B cell (primary cell): ENCODE measurements around the gene PJVK. TPM values are rescaled to one million over a fixed set of nuclear protein-coding genes. Genes with fewer than 3 reads are reported as not detected.

Source experiments
- ATAC-seq: fragments of 200-7000 bp; cut with Tn5 transposase; one replicate; pipeline ENCODE4 v1.10.0; 2021; ENCODE audit warnings: low read depth, mild to moderate bottlenecking, moderate number of reproducible peaks, moderate library complexity
- CTCF ChIA-PET: fragments of 350-600 bp; sonication (Branson Sonifier 250); formaldehyde crosslinking; loops from one replicate; lab custom pipeline; 2021; ENCODE audit warnings: antibody characterized with exemption, inconsistent platforms; lab: Charles Lee
- POLR2A ChIA-PET: fragments of 350-600 bp; sonication (Branson Sonifier 250); formaldehyde crosslinking; loops from one replicate; lab custom pipeline; 2021; ENCODE audit warnings: antibody characterized with exemption; lab: Charles Lee
- DNase-seq: peaks from one replicate; pipeline ENCODE4 v3.0.0; 2013
- H2AFZ ChIP-seq: 2 replicates; pipeline ENCODE4 v1.6.1; 2012; ENCODE audit warnings: mild to moderate bottlenecking, low read depth, low read length; ENCODE audit not compliant: insufficient read depth, poor library complexity, severe bottlenecking
- H3K27ac ChIP-seq, 2 donors: 1 replicate in 1 of 2; 2 replicates in 1 of 2; pipeline ENCODE4 v1.5.1; 2012 to 2013; ENCODE audit warnings: low read length in 2 of 2, mild to moderate bottlenecking in 2 of 2, moderate library complexity in 1 of 2
- H3K27me3 ChIP-seq, 4 experiments: fragments of 200-600 bp in 1 of 4; sonication (generic) in 1 of 4; replicated peaks in 1 of 4; 1 replicate in 2 of 4; 2 replicates in 2 of 4; pipeline versions ENCODE4 v1.6.1 to v1.7.0; 2013 to 2016; ENCODE audit warnings: low read length in 3 of 4, mild to moderate bottlenecking in 2 of 4, mixed read lengths in 1 of 4, moderate library complexity in 1 of 4; ENCODE audit not compliant: insufficient read depth in 4 of 4, control insufficient read depth in 3 of 4; ENCODE audit errors: control extremely low read depth in 1 of 4
- H3K36me3 ChIP-seq, 2 experiments: replicated peaks in 1 of 2; 1 replicate in 1 of 2; 2 replicates in 1 of 2; pipeline versions ENCODE4 v1.6.1 to v1.7.1; 2013; ENCODE audit warnings: low read length in 1 of 2; ENCODE audit not compliant: insufficient read depth in 2 of 2, control insufficient read depth in 1 of 2; ENCODE audit errors: control extremely low read depth in 1 of 2, extremely low read depth in 1 of 2
- H3K4me1 ChIP-seq, 2 donors: fragments of 200-600 bp in 1 of 2; sonication (generic) in 1 of 2; 1 replicate in 1 of 2; 2 replicates in 1 of 2; pipeline versions ENCODE4 v1.5.1 to v1.6.1; 2013 to 2017; ENCODE audit warnings: low read length in 2 of 2; ENCODE audit not compliant: control insufficient read depth in 2 of 2, insufficient read depth in 2 of 2
- H3K4me2 ChIP-seq: replicated peaks from 2 replicates; pipeline ENCODE3; 2012; ENCODE audit warnings: mild to moderate bottlenecking, low read depth, low read length; ENCODE audit not compliant: poor library complexity, severe bottlenecking
- H3K4me3 ChIP-seq, 5 experiments: fragments of 200-600 bp in 1 of 5; sonication (generic) in 1 of 5; 1 replicate in 3 of 5; 2 replicates in 2 of 5; pipeline versions ENCODE4 v1.5.1 to v1.7.0; 2011 to 2016; ENCODE audit warnings: low read length in 4 of 5, mild to moderate bottlenecking in 4 of 5, low read depth in 2 of 5, control low read depth in 1 of 5, moderate library complexity in 1 of 5; ENCODE audit not compliant: insufficient read depth in 1 of 5; ENCODE audit errors: control extremely low read depth in 1 of 5, extremely low read depth in 1 of 5
- H3K79me2 ChIP-seq: fragments of 200-600 bp; sonication (generic); one replicate; pipeline ENCODE4 v1.6.0; 2016; ENCODE audit warnings: low read length; ENCODE audit not compliant: control insufficient read depth, insufficient read depth
- H3K9ac ChIP-seq: fragments of 200-600 bp; sonication (generic); 2 replicates; pipeline ENCODE4 v1.6.1; 2017; ENCODE audit warnings: mild to moderate bottlenecking, low read length, moderate library complexity
- H3K9me3 ChIP-seq, 3 donors: one replicate each; pipeline versions ENCODE4 v1.6.1 to v1.7.1; 2013; ENCODE audit warnings: low read length in 2 of 3; ENCODE audit not compliant: control insufficient read depth in 2 of 3, insufficient read depth in 1 of 3; ENCODE audit errors: control extremely low read depth in 1 of 3
- H4K20me1 ChIP-seq: 2 replicates; pipeline ENCODE4 v1.6.0; 2012; ENCODE audit warnings: mild to moderate bottlenecking, low read length; ENCODE audit not compliant: insufficient read depth, control insufficient read depth, poor library complexity, severe bottlenecking
- H3K27ac Mint-ChIP-seq: one replicate; pipeline ENCODE4 v1.8.0; 2021; ENCODE audit warnings: mixed read lengths
- H3K27me3 Mint-ChIP-seq: one replicate; pipeline ENCODE4 v1.8.0; 2021; ENCODE audit warnings: mixed read lengths
- H3K4me1 Mint-ChIP-seq: one replicate; pipeline ENCODE4 v1.8.0; 2021; ENCODE audit warnings: mixed read lengths
- H3K4me3 Mint-ChIP-seq: one replicate; pipeline ENCODE4 v1.8.0; 2021; ENCODE audit warnings: mixed read lengths
- H3K9me3 Mint-ChIP-seq: one replicate; pipeline ENCODE4 v1.8.0; 2022; ENCODE audit warnings: mixed read lengths; ENCODE audit not compliant: insufficient read depth
- CTCF ChIP-seq: fragments of 200-600 bp; IDR thresholded peaks from one replicate; pipeline ENCODE4 v1.8.0; 2022; ENCODE audit warnings: antibody characterized with exemption, mild to moderate bottlenecking
- EZH2 ChIP-seq: IDR thresholded peaks from 2 replicates; pipeline ENCODE4 v1.6.1; 2012; ENCODE audit warnings: borderline replicate concordance, low read depth, mild to moderate bottlenecking, moderate library complexity, low read length; ENCODE audit not compliant: insufficient read depth, poor library complexity, severe bottlenecking
- WGBS: methylation state at CpG from one replicate; pipeline ENCODE4 v1.1.5; 2013; ENCODE audit warnings: missing lambda C conversion rate; ENCODE audit not compliant: insufficient coverage; 5-methylcytosine and 5-hydroxymethylcytosine counted together
- intact Hi-C: fragments of 100-400 bp; cut with micrococcal nuclease; formaldehyde crosslinking; loops from one replicate; pipeline ENCODE4 v1.10.0; 2022
- polyA plus RNA-seq: library from polyadenylated mRNA; depleted of rRNA; stranded (reverse); fragments of >200 nt; gene quantifications from 2 replicates; pipeline ENCODE4 v1.2.3, GENCODE V29; 2012
- total RNA-seq, 2 donors: library from RNA; stranded (reverse); fragments of 120-200 nt in 1 of 2; gene quantifications; 1 replicate in 1 of 2; 2 replicates in 1 of 2; pipeline versions ENCODE4 v1.2.3 to v1.2.4, GENCODE V29; 2013 to 2022

PJVK gene
- total and polyA plus RNA-seq, 2 donors (not counting 1 experiment from before 2014, with no cell fraction given): 2.3 to 7.9 TPM

GRCh38 chr2:178499640-178500039, 48.5 kb downstream of the PJVK start:
- Histone ChIP-seq H3K27ac (no peak overlapping the region), H3K4me3 (no peak overlapping the region), H3K9me3 (no peaks in the 10 kb centered on the region), H3K79me2 (no peaks in the 10 kb centered on the region), H3K4me1 (no peaks in the 10 kb centered on the region), H3K27me3 (no peaks in the 10 kb centered on the region), H3K9ac (no peak overlapping the region), H4K20me1 (no peaks in the 10 kb centered on the region), H2AFZ (no peak overlapping the region), H3K4me2 (no peak overlapping the region), H3K36me3 (peaks cover 16 to 73% of the 10 kb centered on the region in 2 experiments)
- 100% methylated on average over 3 of the region's 3 CpGs for WGBS
- Mint-ChIP-seq H3K27ac (no peak overlapping the region), H3K9me3 (no peaks in the 10 kb centered on the region), H3K4me3 (no peak overlapping the region), H3K27me3 (no peaks in the 10 kb centered on the region), H3K4me1 (peaks cover 4% of the 10 kb centered on the region)
- intact Hi-C loops: no loop called here
- CTCF ChIA-PET: interaction anchor here (0.5 to 1.4 kb wide), 2 partner anchors 23 to 85 kb away, joined by 3 read pairs; no protein-coding TSS in a partner anchor
- DNase-seq: no peak
- TF ChIP-seq CTCF (no peak), EZH2 (no peak)
- ATAC-seq: no peak
- POLR2A ChIA-PET: no interaction called here

GRCh38 chr2:178502751-178503150, 51.6 kb downstream of the PJVK start:
- peaks cover 4% of the 10 kb centered on the region for H3K4me1 Mint-ChIP-seq
- Histone ChIP-seq H3K79me2 (no peaks in the 10 kb centered on the region), H3K27me3 (no peaks in the 10 kb centered on the region), H3K4me2 (no peak overlapping the region), H3K9ac (no peak overlapping the region), H3K4me1 (no peaks in the 10 kb centered on the region), H3K27ac (no peak overlapping the region), H4K20me1 (no peaks in the 10 kb centered on the region), H2AFZ (no peak overlapping the region), H3K36me3 (peaks cover 8 to 59% of the 10 kb centered on the region in 2 experiments), H3K4me3 (no peak overlapping the region), H3K9me3 (no peaks in the 10 kb centered on the region)
- H3K27me3 Mint-ChIP-seq: no peaks in the 10 kb centered on the region
- intact Hi-C loops: no loop called here
- DNase-seq: no peak
- ChIA-PET POLR2A (no interaction called here), CTCF (no interaction called here)
- H3K27ac Mint-ChIP-seq: no peak overlapping the region
- H3K9me3 Mint-ChIP-seq: no peaks in the 10 kb centered on the region
- TF ChIP-seq EZH2 (no peak), CTCF (no peak)
- no peak overlapping the region for H3K4me3 Mint-ChIP-seq
- no peak for ATAC-seq
- no CpG with 5 or more reads among the region's 4 CpGs for WGBS
